NCI-H226 (cell line): ENCODE data around the gene PDE6B.
"Not testable (repeated sequence)": the region's sequence is repeated elsewhere in the genome, so short reads cannot be mapped to it uniquely, and the experiment has no call there.

Experiments
- DNase-seq: peaks from one replicate; pipeline ENCODE4 v3.0.0-alpha.2; 2015

PDE6B gene

DNA sequence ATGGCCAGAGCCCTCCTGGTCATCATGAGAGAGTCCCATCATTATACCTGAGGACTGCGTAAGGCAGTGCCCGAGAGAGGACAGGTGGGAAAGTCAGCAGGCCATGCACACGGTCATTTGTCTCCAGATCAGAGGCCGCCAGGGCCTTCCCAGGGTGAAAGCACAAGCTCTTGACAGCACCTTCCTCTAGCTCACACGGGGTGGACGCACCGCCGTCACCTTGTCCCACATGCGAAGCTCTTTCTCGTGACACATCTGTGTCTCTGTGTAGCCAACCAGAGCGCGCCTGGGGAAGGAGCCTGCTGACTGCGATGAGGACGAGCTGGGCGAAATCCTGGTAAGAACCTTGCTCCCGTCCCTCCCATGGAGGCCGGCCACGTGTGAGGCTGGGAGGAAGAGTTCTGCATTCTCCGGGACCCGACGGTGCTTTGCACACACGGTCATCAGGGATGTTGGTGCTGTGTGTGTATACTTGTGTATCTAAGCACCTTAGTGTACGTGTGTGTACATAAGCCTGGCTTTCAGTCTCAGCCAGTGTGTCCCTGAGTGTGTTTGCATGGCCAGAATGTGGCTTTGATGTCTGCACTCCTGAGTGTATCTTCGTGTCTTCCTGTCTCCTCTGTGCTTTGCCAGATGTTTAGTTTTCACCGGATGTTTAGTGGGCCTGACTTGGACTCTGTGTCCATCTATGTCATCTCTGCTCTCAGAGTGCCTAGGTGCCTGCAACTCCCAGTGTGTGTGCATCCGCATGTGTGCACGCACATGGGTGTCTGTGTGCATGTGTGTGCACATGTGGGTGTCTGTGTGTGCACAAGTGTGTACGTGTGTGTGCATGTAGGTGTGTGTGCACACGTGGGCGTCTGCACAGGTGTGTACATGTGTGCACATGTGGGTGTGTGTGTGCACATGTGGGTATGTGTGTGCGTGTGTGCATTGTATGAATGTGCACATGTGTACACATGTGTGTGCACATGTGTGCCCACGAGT, 33.6 kb downstream of the PDE6B start:
- no peak for DNase-seq

DNA sequence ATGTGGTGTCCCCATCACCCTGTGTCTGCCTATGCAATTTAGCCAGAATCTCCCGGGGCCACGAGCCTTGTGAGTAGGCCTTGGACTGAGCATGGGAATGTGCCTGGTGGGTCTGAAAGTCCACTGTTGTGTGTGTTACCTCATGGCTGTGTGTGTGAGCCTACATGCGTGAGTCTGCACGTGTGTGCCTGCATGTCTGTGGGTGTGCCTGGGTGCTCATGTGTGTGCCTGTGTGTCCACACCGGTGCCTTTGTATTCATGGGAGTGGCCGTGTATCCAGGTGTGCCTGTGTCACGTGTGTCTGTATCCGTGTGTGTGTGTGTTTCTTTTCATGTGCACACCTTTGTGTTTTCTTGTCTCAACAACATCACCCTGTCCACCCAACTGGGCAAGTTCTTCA, 34.5 kb downstream of the PDE6B start:
- DNase-seq, result no peak

DNA sequence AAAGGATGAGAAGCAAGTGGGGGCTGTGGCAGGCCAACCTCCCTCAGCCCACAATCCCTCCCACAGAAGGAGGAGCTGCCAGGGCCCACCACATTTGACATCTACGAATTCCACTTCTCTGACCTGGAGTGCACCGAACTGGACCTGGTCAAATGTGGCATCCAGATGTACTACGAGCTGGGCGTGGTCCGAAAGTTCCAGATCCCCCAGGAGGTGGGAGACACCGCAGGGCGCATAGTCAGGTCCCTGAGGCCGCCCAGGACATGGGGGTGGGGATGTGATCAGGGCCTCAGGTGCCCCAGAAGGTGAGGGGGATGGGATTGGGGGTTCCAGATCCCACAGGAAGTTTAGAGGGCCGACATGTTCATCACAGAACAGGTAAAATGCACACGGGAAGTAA, 35.0 kb downstream of the PDE6B start:
- DNase-seq, result no peak

DNA sequence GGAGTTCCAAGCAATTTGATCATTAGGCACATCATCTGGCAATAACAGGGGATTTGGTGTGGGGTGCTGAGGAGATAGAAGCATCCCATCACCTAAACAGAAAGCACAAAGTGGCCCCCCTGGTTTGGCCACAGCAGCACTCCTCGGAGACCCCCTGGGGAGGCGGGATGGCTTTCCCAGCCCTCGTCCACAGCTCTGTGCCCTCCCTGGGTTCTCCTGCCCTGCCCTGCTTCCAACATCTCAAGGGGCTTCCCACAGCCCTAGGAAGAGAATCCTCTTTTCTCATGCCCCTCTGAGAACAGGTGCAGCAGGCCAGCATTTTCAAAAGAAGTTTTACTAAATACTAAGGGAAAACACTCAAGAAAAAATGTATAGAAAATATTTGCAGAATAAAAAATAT, 35.9 kb downstream of the PDE6B start:
- DNase-seq, result no peak

DNA sequence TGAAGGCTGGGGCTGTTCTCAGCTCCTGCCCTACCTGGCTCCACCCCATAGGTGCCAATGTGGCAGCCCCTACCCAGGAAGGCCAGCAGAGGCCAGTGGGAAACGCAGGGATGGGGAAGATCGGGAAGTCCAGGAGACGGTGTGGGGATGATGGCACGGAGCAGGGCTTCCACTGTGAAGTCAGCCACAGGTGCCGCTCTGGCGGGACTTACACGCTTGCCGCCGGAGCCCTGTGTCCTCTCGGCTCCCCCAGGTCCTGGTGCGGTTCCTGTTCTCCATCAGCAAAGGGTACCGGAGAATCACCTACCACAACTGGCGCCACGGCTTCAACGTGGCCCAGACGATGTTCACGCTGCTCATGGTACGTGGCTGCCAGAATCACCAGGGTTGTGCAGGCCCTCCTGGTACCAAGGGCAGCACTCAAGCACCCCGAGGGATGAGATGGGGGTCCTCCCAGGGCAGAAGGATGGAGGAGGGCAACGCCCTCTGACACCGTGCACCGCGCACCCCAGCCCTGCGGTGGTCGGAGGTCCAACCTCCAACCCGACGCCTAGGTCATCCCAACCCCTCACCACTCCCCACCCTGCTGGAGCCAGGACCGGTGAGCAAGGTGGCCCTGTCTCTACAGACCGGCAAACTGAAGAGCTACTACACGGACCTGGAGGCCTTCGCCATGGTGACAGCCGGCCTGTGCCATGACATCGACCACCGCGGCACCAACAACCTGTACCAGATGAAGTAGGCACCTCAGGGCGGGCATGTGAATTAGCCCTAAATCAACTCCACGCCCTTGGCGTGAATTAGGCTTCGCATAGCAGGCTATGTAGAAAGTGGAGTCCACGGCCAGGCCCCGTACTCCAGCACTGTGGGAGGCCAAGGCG, 36.7 kb downstream of the PDE6B start:
- no peak for DNase-seq

DNA sequence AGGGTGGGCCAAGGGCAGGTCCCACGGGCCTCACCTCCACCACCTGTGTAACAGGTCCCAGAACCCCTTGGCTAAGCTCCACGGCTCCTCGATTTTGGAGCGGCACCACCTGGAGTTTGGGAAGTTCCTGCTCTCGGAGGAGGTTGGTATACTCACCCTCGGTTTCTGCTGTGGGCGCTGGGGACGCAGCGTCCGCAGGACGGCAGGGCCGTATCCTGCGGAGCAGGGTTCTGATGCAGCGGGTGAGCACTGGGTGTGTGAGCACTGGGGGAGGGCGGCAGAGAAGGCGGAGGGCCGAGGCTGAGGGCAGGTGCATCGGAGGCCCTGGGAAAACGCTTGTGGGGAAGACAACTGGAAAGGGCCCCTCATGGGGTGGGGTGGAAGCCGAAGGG, 37.7 kb downstream of the PDE6B start:
- DNase-seq, result no peak

DNA sequence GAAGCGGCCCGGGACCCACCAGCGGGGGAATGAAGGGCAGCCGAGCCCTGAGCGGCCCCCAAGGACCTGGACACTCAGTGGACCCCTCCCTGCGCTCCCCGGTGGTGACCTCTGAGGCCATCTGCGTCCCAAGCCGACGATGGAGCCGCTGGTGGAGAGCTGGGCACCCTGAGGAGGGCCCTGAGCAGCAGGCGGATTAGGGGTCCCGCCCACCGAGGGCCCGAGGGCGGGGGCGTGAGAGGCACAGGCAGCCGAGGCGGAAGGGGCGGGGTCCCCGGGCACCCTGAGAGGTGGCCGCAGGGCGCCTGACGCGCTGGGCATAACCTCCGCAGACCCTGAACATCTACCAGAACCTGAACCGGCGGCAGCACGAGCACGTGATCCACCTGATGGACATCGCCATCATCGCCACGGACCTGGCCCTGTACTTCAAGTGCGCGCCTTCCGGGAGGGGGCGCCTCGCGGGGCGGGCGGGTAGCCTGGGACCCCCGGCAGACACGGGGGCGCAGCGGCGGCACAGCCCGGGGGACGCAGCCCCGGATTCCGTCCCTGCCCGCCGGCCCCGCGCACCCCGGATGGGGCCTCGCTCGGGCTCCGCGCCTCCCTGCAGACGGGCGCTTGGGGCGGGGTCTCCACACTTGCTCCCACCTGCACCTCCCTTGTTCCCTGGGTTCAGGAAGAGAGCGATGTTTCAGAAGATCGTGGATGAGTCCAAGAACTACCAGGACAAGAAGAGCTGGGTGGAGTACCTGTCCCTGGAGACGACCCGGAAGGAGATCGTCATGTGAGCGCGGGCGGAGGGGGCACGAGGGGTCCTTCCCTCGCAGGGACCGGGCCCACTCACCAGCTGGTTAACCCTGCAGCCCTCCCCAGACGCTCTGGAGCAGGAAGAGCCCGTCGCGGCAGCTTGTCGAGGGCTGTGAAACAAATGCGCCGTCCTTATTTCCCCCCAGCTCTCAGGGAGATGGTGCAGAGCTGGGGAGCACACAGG, 38.4 kb downstream of the PDE6B start:
- DNase-seq, result no peak

DNA sequence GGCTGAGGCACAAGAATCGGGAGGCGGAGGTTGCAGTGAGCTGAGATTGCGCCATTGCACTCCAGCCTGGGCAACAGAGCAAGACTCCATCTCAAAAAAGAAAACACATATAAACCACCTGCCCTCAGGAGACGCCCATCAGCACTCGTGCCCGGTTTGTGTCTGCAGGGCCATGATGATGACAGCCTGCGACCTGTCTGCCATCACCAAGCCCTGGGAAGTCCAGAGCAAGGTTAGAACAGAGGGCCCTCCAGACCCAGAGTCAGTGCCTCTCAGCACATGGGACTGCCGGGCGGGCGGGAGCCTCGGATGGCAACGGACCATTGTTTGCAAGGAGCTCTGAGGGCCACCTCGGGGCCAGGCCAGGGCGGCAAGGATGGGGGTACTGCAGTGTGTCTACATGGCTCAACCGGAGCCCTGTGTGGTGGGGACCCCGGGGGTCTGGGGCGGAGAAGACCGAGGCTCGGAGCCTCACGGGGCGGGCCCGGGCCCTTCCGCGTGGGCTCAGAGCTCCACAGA, 39.4 kb downstream of the PDE6B start:
- DNase-seq, result no peak

DNA sequence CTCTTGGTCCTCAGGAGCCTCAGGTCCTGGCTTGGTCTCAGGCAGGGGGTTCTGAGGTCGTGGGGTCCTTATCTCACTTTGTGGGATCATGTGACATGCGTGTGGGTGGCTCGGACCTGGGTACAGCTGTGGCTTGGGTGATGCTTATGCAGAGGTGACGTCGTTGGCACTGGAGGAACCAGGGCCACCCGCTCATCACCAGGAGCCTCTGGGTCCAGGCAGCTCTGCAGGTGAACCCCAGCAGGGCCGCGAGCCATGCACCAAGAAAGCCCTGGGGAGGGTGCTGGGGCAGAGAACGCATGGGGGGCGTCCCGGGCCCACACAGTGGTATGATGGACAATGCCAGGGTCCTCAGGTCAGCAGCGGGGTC, 40.0 kb downstream of the PDE6B start:
- no peak for DNase-seq

DNA sequence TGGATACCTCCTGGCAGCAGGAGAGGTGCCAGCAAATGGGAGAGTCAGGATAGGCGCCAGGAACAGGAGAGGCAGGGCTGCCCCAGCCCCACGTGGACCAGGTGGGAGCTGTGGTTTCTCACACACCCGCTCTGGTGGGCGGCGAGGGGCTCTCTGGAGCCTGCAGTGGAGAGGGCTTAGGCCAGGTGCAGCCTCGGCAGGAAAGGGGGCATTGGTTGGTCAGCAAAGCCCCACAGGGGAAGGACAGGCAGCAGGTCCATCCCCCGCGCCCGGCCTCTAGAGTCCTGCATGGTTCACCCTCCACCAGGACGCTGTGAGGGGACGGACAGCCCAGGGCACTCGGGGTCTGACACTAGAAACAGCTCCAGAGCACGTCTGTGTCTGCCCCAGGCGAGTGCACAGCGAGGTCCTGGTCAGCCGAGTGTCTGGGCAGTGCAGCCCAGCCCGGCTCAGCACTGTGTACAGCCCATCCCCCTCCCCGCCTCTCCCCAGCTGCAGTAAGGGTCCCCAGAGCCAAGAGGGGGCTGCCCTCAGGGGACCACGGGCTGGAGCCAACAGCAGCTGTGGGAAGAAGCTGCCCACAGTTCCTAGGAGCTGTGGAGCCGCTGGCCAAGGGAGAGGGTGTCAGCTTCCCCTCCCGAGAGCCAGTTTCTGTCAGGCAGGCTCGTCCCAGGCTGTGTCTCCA, 40.5 kb downstream of the PDE6B start:
- DNase-seq, result no peak

DNA sequence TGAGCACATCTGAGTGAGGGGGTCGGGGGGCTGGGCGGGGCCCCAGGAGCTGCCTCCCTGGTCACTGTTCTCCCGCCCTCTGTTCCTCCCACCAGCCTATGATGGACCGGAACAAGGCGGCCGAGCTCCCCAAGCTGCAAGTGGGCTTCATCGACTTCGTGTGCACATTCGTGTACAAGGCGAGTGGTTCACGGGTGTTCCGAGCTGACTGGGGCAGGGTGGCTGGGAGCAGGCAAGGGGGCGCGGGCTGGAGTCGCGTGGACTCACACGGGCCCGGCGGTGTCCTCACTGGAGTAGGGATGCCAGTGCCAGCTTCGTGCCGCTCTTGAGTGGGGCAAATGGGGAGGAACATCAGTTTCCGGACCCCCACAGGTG, 41.0 kb downstream of the PDE6B start:
- DNase-seq, result no peak

DNA sequence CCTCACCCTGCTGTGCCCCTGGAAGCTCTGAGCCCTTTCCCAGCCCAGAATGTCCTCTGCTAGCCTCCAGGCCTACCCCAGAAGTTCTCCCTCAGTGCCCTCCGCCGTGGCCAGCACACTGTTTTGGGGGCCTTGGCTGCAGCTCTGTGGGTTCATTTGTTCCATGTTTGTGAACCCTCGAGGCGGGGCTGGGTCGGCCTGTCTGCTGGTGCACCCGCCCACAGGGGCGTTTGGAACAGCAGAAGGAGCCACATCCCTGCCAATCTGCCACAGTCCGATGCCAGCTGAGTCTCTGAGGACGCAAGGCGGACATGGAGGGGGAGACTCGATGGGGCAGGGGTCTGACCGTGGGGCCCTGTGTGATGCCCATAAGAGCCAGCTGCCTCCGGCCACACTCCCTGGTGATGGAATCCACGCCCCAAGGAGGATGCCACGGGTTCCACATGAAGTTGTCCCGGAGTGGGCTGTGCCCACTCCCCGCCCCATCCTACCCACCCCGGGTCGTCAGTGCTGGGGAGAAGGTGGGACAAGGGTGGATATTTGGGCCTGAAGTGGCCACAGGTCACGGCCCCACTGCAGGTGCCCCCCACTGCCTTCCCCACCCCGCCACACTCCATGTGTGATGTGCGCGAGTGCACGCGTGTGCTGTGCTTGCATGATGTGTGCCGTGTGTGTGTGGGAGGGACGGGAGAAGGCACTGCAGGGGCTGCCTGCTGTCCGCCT, 41.6 kb downstream of the PDE6B start:
- DNase-seq, result no peak

DNA sequence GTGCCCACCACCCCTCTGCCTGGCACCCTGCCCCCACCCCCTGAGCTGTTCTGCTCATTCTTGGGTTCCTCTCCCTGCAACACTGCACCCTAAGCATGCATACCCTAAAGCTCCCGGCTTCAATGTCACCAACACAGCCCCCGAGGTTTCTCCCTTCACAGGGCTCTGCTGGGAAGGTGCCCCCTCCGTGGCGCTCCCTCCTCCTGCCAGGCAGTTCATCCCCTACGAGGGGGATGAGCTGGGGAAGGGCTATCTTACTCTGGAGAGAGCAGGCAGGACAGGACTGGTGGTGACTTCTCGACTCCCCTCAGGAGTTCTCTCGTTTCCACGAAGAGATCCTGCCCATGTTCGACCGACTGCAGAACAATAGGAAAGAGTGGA, 42.2 kb downstream of the PDE6B start:
- DNase-seq, result no peak

DNA sequence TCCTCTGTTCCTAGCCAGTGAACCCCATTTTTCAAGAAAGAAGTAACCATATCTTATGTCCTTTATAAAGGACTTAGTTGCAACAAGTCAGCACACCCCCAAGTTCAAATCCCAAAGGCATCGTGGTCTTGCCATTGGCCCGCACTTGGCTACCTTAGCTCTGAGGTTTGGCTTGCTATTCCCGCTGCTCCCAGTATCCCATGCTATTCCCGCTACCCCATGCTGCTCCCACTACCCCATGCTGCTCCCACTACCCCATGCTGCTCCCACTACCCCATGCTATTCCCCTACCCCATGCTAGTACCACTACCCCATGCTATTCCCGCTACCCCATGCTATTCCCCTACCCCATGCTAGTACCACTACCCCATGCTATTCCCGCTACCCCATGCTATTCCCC, 42.8 kb downstream of the PDE6B start:
- DNase-seq, result not testable (repeated sequence)

DNA sequence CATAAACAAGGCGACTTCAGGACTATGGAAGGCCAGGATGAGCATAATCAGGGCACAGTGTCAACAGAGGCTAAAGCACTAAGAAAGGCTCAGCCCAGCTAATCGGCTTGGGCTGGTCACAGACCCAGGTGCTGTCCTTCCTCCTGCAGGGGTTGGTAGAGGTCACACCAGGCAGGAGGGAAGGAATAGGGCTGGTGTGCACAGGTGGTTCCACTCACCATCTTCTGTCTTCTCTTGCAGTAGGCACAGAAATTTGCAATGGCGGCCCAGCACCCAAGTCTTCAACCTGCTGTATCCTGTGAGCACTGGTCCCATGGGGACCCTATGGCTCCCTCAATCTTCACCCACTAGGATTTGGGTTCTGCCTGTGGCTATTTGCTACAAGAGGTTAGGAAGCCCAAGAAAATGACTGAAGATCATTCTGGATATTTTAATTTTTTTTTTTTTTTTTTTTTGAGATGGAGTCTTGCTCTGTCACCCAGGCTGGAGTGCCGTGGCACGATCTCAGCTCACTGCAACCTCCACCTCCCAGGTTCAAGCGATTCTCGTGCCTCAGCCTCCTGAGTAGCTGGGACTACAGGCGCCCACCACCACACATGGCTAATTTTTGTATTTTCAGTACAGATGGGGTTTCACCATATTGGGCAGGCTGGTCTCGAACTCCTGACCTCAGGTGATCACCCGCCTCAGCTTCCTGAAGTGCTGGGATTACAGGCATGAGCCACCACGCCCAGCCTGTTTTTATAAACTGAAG, 44.6 kb downstream of the PDE6B start:
- not testable (repeated sequence) for DNase-seq

DNA sequence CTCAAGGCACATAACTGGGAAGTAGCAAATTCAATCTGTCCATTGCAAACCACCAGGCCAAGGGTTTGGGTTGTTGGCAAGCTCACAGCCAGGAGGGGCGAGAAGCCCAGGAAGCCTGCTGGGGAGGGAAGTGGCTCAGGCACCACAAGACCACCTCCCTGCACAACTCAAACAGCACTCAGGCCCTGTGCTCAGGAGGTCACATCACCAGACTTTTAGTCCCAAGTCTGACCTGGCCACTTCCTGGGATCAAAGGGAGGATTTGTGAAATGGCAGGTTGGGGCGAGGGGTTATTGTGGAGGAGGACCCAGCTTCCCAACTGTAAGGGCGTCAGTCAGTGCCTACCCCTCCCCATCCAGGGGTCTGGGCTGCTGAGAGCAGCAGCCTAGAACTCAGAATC, 46.4 kb downstream of the PDE6B start:
- DNase-seq, result no peak

DNA sequence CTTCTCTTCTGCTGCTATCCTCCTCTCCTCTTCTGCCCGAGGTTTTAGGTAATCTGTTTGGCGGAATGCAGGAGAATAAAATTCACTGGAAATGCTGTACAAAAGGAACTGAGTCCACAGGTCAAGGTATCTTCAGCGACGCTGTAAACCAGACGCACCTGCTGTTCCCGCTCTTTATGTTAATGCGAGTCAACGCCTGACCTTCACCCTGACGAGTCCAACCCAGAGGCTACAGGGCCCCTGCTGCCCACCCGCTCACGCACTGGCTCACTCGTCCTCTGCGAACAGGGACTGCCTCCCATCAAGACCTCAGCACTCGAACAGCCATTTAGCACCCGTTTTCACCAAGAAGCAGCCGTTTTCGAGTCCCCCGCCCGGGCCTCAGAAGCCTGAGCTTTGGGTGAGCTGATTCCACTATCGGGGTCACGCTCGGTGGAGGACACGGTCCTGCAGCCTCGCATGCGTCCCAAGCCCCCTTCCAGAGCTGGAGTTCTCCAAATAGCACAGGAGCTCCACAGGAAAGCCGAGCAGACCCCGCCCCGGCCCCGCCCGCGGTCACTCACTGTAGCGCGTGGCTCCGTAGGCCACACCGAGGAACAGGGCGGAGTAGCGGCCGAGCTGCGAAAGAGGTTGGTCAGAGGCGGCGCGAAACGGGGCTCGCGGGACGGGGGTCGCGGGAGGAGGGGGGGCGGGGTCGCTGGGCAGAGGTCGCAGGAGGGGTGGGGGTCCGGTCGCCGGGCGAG, 48.1 kb downstream of the PDE6B start:
- DNase-seq, result no peak

DNA sequence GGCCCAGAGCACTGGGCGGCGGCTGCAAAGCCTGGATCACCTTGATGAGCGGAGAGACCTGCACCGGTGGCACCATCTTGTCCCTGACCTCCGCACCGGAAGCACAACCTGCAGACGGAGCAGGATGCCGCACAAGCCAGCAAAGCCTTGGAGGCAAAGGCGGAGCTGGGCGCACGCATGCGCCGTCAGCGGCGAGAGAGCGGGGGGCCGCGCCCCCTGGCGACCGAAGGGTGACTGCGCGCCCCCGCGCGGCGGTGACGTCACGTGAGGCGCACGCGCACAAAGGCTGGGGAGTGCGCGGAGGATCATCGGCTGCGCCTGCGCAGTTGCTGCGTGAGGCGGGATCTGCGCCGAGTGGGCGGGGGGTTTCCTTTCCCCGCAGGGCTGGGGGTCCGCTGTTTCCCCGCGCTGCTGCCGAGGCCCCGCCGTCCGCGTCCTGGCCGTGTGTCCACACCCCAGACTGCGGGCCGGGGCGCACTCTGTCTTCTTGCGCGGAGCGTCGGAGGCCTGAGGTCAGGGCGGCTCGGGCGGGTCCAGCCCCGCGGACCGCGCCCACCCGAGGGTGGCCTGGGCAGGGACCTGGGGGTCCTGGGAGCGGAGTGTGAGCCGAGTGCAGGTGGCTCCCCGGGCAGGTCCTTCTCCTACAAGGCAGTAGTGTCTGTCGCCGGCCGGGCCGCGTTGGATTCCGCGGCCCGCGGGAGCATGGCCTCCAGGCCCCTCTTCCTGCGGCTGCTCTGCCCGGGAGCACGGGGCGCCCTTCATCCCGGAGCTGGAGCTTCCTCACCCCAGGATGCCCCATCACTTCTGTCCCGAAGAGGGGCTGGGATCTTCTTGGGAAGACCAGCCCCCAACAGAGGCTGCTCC, 49.0 kb downstream of the PDE6B start, which contains the start of the genes ATP5ME and MYL5:
Gene ATP5ME, minus strand, starts transcription at position 105 of the 864 bp plus-strand sequence. Its CDS starts 29 bp downstream, at position 76.
Gene MYL5, plus strand, starts transcription at position 371 of the 864 bp plus-strand sequence. CDS start 3,485 bp downstream, outside the sequence.
- DNase-seq, result peak; percentile 79
